Activated CD4-positive, alpha-beta T cell treated with anti-CD3 and anti-CD28 coated beads for 48 hours (primary cell): ENCODE data around the gene DDX18.
"Not testable (repeated sequence)": the region's sequence is repeated elsewhere in the genome, so short reads cannot be mapped to it uniquely, and the experiment has no call there.

Experiments
- DNase-seq: peaks from one replicate; pipeline ENCODE4 v3.0.0-alpha.2; 2020

DDX18 gene

GRCh38 chr2:117814417-117815264 is at the start of gene DDX18:
DDX18 (plus strand) TSS chr2:117814691; CDS start chr2:117814778, 87 bp downstream.
- DNase-seq: peak; percentile 98

GRCh38 chr2:117770730-117771129 is 43.8 kb upstream of the DDX18 start:
- no peak for DNase-seq

DNA sequence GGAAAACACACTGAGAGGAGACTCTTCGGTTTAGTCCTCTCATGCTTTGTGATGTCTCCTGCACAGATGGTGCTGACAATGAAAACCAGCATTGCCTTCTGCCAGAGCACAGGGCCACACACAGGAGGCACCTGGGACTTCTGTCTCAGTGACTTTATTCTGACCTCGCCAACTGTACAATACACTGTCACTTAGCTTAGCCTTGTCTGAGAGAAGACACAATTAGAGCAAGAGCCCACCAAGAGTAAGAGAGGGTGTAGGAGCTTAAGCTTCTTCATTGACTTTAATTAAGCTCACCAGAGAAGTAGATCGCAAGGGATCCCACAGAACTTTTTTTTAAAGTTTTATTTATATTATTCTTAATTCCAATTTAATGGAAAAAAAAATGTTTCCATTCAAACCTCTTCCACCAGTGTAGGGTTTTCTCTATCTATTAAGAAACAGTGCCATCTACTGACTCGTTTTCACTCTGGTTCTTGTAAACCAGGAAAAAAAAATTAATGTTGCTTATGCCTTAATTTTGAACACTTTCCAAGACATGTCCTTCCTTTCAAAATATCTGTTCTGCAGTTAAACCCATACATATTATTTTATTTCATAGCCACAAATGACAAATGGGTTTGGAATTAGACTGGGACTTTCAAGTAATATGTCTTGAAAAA is 42.4 kb upstream of the DDX18 start:
- no peak for DNase-seq

DNA sequence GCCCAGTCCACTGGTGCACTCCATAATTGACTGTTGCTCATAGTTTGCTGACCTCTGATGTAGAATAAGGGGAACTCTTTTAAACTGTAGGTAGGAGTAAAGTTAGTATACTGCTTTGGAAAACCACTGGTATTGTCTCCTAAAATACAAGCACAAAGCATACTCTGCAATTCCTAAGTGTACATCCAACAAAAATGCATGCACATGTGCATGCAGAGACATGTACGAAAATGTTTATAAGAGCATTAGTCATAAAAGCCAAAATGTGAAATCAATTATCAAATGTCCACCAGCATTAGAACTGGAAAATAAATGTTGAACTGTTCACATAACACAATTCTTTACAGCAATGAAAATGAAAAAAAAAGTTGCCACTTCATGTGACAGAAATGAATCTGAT is 39.8 kb upstream of the DDX18 start:
- no peak for DNase-seq

DNA sequence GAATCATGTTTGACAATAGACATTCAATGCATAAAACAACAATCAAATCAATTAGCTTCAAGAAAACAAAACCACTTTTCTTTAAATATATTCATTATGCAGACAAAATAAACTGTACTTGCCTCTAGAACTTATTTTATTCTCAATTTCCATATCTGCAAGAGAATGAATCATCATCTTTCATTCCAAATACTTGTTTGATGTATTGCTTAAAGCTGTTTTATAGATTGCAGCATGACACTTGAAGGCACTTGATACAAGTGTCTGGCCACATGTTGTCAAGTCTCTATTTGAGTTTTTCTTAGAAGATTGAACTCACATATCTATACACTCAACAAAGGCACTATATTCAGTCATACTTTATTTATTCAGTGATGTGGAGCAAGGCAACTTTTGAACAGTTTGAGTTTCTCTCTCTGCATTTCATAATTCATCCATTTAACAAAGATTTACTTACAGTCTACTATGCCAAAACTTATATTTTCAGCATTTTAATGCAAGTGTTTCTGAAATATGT is 38.7 kb upstream of the DDX18 start:
- no peak for DNase-seq

- no peak for DNase-seq
Observed at GRCh38 chr2:117776888-117777287, 37.6 kb upstream of the DDX18 start.

- DNase-seq: peak; percentile 54
Observed at GRCh38 chr2:117785740-117786139, 28.8 kb upstream of the DDX18 start.

DNA sequence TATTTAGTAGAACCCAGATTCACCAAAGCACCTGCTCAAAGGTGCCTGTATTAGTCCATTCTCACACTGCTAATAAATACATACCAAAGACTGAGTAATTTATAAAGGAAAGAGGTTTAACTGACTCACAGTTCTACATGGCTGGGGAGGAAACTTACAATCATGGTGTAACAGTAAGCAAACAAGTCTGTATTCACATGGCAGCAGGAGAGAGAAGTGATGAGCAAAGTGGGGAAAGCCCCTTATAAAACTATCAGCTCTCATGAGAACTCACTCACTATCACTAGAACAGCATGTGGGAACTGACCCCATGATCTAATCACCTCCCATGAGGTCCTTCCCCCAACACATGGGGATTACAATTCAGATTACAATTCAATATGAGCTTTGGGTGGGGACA is 28.0 kb upstream of the DDX18 start:
- DNase-seq: no peak

DNA sequence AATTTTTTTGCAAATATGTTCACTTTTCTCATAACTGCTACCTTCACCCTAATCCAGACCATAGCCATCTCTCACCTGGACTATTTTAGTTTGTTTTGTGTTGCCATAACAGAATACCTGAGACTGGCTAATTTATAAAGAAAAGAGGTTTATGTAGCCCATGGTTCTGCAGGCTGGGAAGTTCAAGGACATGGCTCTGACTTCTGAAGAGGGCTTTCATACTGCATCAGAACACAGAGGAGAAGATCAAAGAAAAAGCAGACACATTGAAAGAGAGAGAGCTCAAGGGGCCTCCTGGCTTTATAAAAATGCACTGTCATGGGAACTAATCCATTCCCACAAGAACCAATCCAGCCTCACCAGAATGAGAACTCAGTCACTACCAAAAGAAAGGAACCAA is 25.0 kb upstream of the DDX18 start:
- DNase-seq: no peak

DNA sequence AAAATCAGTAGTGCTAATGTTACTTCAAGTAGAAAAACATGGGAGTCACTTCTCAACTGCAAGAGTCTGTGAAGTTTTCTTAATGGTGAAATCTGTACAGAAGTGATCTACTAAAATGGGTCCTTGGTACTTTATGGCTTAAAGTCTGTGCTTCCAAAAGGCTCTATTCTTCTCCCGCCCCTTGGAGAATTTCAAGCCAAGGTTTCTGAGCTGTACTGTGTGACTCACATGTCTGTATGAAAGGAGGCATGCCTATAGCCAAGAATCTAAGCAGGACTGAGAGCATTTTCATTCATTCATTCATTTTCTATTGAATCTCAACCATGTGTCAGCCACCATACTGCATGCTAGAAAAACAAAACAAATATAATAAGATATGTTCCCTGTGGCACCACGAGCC is 19.8 kb upstream of the DDX18 start:
- no peak for DNase-seq

DNA sequence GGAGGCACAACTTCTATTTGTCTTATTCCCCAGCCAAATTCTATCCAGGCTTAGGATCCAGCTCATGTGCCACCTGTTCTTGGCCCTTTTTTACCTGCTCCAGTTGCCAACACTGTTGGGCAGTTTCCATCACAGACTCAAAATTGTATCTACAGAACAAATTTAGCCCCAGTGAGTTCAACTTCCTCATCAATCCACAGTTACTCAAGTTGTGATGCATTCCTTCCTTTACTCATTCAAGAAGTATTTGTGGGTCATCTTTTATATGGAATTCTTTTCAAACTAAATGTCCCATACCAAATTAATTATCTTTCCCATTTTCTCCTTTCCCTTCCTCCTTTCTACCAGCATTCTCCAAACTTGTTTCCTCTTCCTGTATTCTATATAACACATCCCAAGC is 12.7 kb upstream of the DDX18 start:
- no peak for DNase-seq

GRCh38 chr2:117803644-117804325 is 10.7 kb upstream of the DDX18 start:
- not testable (repeated sequence) for DNase-seq

- no peak for DNase-seq
Observed at GRCh38 chr2:117812443-117812842, 2.0 kb upstream of the DDX18 start.

DNA sequence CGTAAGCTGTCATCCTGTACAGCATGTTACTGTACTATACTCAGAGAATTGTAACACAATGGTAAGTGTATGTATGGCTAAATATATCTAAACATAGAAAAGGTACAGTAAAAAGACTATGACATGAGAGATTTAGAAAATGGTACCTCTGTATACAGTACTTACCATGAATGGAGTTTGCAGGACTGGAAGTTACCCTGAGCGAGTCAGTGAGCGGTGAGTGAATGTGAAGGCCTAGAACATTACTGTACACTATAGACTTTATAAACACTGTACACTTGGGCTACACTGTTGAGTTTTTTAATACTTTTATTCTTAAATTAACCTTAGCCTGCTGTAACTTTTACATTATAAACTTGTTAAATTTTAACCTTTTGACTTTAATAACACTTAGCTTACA is 1.5 kb downstream of the DDX18 start:
- no peak for DNase-seq

DNA sequence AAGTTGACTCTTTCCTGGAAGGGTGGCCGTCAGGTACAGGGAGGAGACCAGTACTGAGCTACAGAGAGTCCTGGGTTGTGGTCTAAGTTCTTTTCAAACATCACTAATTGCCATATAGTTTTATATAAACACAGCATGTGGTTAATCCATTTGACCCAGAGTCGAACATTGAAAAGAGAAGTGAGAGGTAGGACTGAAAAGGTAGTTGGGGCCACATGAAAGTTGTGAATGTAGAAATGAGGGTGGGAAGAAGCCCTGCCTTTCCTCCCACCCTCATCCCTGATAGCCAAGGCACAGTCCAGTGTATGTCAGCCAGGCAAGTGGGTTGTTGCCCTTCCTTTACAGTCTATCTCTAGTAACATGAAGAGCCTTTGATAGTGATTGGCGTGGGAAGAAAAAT is 4.4 kb downstream of the DDX18 start:
- DNase-seq: no peak

DNA sequence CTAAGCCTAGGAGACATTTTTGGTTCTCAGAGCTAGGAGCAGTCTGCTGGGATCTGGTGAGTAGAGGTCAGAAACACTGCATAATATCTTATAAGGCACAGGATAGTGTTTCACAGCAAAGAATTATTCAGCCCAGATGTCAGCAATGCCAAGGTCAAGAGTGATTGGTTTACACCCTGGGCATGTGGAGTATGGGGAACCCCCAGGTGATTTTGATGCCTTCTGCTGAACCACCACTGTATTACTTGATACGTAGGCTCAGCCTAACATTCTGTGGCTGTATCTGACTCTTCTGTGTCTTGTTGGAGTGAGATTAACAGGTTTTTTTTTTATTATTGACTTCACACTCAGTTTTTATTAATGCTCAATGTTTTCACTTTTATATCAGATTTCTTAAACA is 6.0 kb downstream of the DDX18 start:
- peak; percentile 31 for DNase-seq

- no peak for DNase-seq
Observed at GRCh38 chr2:117825437-117825836, 10.9 kb downstream of the DDX18 start.

GRCh38 chr2:117827464-117827863 is 13.0 kb downstream of the DDX18 start:
- DNase-seq: not testable (repeated sequence)

- DNase-seq: no peak
Observed at GRCh38 chr2:117828870-117829269, 14.4 kb downstream of the DDX18 start.

GRCh38 chr2:117832332-117832731 is 17.8 kb downstream of the DDX18 start:
- no peak for DNase-seq

GRCh38 chr2:117832905-117833613 is 18.6 kb downstream of the DDX18 start:
- DNase-seq: no peak

GRCh38 chr2:117833911-117834310 is 19.4 kb downstream of the DDX18 start:
- DNase-seq: no peak

DNA sequence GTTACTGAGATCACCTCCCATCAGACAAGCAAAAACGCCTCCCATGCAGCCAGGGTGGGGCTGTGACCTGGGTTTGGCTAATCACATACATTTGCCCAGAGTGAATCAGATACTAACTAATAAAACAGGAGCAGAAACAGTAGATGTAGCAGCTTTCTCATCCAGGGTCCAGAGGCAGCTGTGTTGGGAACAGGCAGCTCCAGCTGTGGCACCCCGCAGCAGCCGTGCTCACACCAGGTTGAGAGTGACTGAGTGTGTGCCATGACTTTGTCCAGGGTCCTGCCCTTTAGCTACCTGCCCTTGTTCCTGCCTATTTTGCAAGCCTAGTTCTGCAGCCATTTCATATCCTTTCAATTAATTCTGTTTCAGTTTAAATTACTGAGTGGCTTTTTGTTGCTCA is 20.5 kb downstream of the DDX18 start:
- no peak for DNase-seq
